GM21786 (cell line): Measurements from ENCODE around the gene LY6G6D.
"Not testable (repeated sequence)": the region's sequence is repeated elsewhere in the genome, so short reads cannot be mapped to it uniquely, and the experiment has no call there.

Experiments used
- ATAC-seq: cut with Tn5 transposase; IDR thresholded peaks from one replicate; pipeline ENCODE4 v1.9.1; 2021; ENCODE audit not compliant: unreplicated experiment

The LY6G6D gene

DNA sequence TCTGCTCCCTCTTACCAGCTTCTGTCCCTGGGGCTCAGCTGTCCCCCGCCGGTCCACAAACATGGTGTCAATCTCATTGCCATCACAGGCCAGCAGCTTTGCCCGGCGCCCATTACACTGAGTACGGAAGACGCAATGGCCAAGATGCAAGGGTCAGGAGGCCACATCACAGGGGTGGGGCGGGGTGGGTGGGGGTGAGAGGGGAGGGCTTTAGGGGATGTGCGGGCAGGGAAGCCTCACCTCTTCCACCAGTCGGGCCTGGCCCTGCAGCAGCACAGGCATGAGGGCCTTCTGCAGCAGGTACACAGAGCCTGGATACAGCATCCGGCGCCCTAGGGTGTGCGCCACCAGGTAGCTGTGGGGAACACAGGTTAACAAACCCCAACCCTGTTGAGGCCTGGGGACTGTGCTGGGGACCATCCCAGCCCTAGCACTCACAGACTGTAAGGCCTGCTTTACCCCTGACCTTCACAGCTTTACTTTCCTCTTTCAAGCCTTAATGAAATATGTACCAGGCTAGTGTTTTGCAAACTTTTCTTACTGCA is 23.5 kb upstream of the LY6G6D start:
- ATAC-seq, result no peak

DNA sequence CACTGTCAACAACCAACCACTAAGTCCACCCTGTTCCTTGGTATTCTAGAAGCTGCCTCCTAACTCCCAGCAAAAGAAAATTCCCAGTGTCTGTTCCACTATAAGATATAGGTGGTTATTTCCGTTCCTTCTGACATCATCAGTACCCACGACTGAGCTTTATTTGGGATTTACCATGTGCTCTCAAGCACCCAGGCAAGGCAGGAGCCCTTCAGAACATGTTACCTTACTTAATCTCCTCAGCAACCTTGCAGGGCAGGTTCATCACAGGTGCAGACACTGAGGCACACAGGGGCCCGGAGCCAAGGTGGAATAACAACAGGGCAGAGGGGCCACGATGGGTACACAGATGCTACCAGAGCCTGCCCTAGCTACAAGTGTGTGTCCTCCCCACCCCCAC is 22.8 kb upstream of the LY6G6D start:
- ATAC-seq, result no peak

- no peak for ATAC-seq
Observed at GRCh38 chr6:31692886-31693285, 22.3 kb upstream of the LY6G6D start.

GRCh38 chr6:31693535-31693934 is 21.6 kb upstream of the LY6G6D start:
- ATAC-seq, result no peak

GRCh38 chr6:31697555-31697954 is 17.6 kb upstream of the LY6G6D start:
- ATAC-seq, result no peak

GRCh38 chr6:31700740-31701401 is 14.3 kb upstream of the LY6G6D start:
- no peak for ATAC-seq

GRCh38 chr6:31701666-31702404 is 13.3 kb upstream of the LY6G6D start:
- ATAC-seq, result no peak

DNA sequence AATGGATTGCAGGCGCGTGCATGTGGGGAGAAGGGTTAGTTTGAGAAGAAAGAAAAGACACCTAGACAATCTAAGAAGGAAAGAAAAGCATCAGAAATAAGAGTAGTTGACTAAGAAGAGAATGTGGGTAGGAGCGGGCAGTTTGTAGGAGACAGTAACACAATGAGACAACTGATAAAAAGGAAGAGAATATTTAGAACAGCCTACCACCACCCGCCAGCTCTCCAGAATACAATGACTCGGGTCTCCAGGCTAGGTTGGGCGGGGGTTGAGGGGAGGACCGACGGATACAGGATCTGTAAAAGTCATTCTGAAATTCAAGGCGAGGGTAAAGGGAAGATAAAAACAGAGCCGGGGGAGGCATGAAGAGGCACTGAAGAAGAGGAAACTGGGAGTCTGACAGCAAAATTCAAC is 12.7 kb upstream of the LY6G6D start:
- no peak for ATAC-seq

GRCh38 chr6:31702819-31703716 is 12.1 kb upstream of the LY6G6D start, which contains the start of gene ABHD16A:
Gene ABHD16A, minus strand, starts transcription at chr6:31703324. Its CDS starts 43 bp downstream, at chr6:31703281.
- peak; percentile 92 for ATAC-seq

DNA sequence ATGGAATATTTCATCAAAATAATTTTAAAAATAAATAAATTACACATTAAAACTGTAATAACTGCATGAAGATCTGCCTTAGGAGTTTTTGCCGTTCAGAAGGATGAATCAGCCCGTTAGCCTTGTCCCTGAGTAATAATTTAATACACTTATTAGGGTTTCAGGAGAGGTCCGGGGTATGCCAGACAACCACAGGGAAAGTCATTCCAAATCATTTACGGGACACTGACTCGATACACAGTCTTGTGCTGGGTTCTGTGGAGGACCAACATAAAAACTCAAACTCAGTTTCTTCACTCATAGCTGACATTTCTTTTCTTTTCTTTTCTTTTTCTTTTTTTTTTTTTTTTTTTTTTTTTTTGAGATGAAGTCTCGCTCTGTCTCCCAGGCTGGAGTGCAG is 9.2 kb upstream of the LY6G6D start:
- ATAC-seq, result no peak

- ATAC-seq, result no peak
Observed at GRCh38 chr6:31706599-31706998, 8.5 kb upstream of the LY6G6D start, which contains the start of gene LY6G6F. Gene LY6G6F, plus strand, starts transcription at chr6:31706866. Its CDS starts 41 bp downstream, at chr6:31706907.

DNA sequence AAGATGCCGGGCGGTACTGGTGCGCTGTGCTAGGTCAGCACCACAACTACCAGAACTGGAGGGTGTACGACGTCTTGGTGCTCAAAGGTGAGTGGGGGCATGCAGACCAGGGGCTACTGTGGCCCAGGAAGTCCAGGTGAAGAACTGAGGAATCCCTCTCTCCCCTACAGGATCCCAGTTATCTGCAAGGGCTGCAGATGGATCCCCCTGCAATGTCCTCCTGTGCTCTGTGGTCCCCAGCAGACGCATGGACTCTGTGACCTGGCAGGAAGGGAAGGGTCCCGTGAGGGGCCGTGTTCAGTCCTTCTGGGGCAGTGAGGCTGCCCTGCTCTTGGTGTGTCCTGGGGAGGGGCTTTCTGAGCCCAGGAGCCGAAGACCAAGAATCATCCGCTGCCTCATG is 7.4 kb upstream of the LY6G6D start:
- ATAC-seq, result no peak

- no peak for ATAC-seq
Observed at GRCh38 chr6:31708224-31708623, 6.9 kb upstream of the LY6G6D start.

DNA sequence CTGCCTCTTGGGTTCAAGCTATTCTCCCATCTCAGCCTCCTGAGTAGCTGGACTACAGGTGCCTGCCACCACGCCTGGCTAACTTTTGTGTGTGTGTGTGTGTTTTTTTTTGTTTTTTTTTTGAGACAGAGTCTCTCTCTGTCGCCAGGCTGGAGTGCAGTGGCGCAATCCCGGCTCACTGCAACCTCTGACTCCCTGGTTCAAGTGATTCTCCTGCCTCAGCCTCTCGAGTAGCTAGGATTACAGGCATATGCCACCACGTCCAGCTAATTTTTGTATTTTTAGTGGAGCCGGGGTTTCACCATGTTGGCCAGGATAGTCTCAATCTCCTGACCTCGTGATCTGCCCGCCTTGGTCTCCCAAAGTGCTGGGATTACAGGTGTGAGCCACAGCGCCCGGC is 6.0 kb upstream of the LY6G6D start:
- not testable (repeated sequence) for ATAC-seq

- ATAC-seq, result no peak
Observed at GRCh38 chr6:31710523-31711219, 4.5 kb upstream of the LY6G6D start.

- no peak for ATAC-seq
Observed at GRCh38 chr6:31711233-31711632, 3.9 kb upstream of the LY6G6D start.

- ATAC-seq, result no peak
Observed at GRCh38 chr6:31712296-31712695, 2.9 kb upstream of the LY6G6D start.

DNA sequence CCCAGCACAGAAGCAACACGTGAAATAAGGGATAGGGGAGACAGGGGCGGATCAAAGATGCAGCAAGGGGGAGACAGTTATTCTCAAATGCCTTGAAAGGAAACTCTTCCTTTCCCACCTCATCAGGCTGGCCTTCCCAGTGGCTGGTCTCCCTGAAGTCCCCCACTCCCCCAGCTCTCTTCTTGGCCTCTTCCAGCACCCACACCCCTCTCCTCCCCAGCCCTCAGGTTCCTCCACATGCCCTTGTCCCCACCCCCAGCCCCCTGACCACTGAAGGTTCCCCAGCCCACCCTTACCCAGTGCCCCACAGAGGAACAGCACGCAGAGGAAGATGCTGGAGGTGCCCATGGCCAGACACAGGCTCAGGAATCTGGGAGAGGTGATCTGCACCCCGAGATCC is 1.7 kb upstream of the LY6G6D start:
- no peak for ATAC-seq

- no peak for ATAC-seq
Observed at GRCh38 chr6:31713991-31714684, 1.0 kb upstream of the LY6G6D start.
